Astrocyte (in vitro differentiated cells and primary cell): ENCODE measurements around the gene TNRC18. TPM values are rescaled to one million over a fixed set of nuclear protein-coding genes. Genes with fewer than 3 reads are reported as not detected.

Experiments used
- DNase-seq: peaks from one replicate; pipeline ENCODE4 v3.0.0-alpha.2; 2010; ENCODE audit warnings: low read depth
- FAIRE-seq: peaks from 2 replicates; lab custom pipeline; 2011; peaks lifted over from hg19 to GRCh38; lab: Jason Lieb, UNC
- H2AFZ ChIP-seq: 2 replicates; pipeline ENCODE4 v1.6.0; 2012; ENCODE audit warnings: low read depth, low read length, inconsistent platforms
- H3K27ac ChIP-seq: 2 replicates; pipeline ENCODE4 v1.5.1; 2011; ENCODE audit warnings: low read depth, low read length, inconsistent platforms
- H3K27me3 ChIP-seq: 2 replicates; pipeline ENCODE4 v1.6.0; 2011; ENCODE audit warnings: low read length, inconsistent platforms; ENCODE audit not compliant: insufficient read depth
- H3K36me3 ChIP-seq: 2 replicates; pipeline ENCODE4 v1.5.1; 2011; ENCODE audit warnings: low read length, inconsistent platforms; ENCODE audit not compliant: insufficient read depth
- H3K4me1 ChIP-seq: 2 replicates; pipeline ENCODE4 v1.5.1; 2011; ENCODE audit warnings: low read length, inconsistent platforms; ENCODE audit not compliant: insufficient read depth
- H3K4me2 ChIP-seq: 2 replicates; pipeline ENCODE4 v1.6.0; 2012; ENCODE audit warnings: low read length, inconsistent platforms
- H3K4me3 ChIP-seq: 2 replicates; pipeline ENCODE4 v1.5.1; 2011; ENCODE audit warnings: low read depth, mild to moderate bottlenecking, low read length, inconsistent platforms; ENCODE audit not compliant: insufficient read depth
- H3K79me2 ChIP-seq: 2 replicates; pipeline ENCODE4 v1.6.0; 2012; ENCODE audit warnings: mild to moderate bottlenecking, low read length, inconsistent platforms; ENCODE audit not compliant: insufficient read depth
- H3K9ac ChIP-seq: 2 replicates; pipeline ENCODE4 v1.6.0; 2012; ENCODE audit warnings: mild to moderate bottlenecking, low read length, inconsistent platforms
- H3K9me3 ChIP-seq: 2 replicates; pipeline ENCODE4 v1.5.1; 2012; ENCODE audit warnings: low read depth, mild to moderate bottlenecking, low read length, inconsistent platforms; ENCODE audit not compliant: insufficient read depth
- H4K20me1 ChIP-seq: 2 replicates; pipeline ENCODE4 v1.6.0; 2012; ENCODE audit warnings: low read length, inconsistent platforms; ENCODE audit not compliant: insufficient read depth
- H3K27ac Mint-ChIP-seq: one replicate; pipeline ENCODE4 v1.8.0; 2021; ENCODE audit warnings: mild to moderate bottlenecking, mixed read lengths; ENCODE audit not compliant: unreplicated experiment
- H3K27me3 Mint-ChIP-seq: one replicate; pipeline ENCODE4 v1.8.0; 2021; ENCODE audit warnings: low read depth, mixed read lengths; ENCODE audit not compliant: unreplicated experiment
- H3K36me3 Mint-ChIP-seq: one replicate; pipeline ENCODE4 v1.8.0; 2021; ENCODE audit warnings: low read depth, mixed read lengths; ENCODE audit not compliant: unreplicated experiment
- H3K4me1 Mint-ChIP-seq: one replicate; pipeline ENCODE4 v1.8.0; 2021; ENCODE audit warnings: low read depth, mixed read lengths; ENCODE audit not compliant: unreplicated experiment
- H3K4me3 Mint-ChIP-seq: one replicate; pipeline ENCODE4 v1.8.0; 2021; ENCODE audit warnings: mild to moderate bottlenecking, moderate library complexity, mixed read lengths; ENCODE audit not compliant: unreplicated experiment
- H3K9me3 Mint-ChIP-seq: one replicate; pipeline ENCODE4 v1.8.0; 2021; ENCODE audit warnings: mild to moderate bottlenecking, mixed read lengths; ENCODE audit not compliant: unreplicated experiment
- EZH2 ChIP-seq: IDR thresholded peaks from 2 replicates; pipeline ENCODE4 v1.6.1; 2012; ENCODE audit warnings: mild to moderate bottlenecking, low read length, inconsistent platforms; ENCODE audit not compliant: insufficient read depth
- total RNA-seq: library from RNA; stranded (reverse); gene quantifications from 2 replicates; pipeline ENCODE4 v1.2.1, GENCODE V29; 2021
- TF ChIP-seq, protein P1 (sequence below): IDR thresholded peaks from 2 replicates; pipeline ENCODE4 v1.5.1; 2011; ENCODE audit warnings: low read depth, mild to moderate bottlenecking, inconsistent platforms, low read length, moderate library complexity; ENCODE audit not compliant: insufficient read depth

Gene TNRC18
- total RNA-seq, 1 donor from 2014 or later = 84.3 TPM

DNA sequence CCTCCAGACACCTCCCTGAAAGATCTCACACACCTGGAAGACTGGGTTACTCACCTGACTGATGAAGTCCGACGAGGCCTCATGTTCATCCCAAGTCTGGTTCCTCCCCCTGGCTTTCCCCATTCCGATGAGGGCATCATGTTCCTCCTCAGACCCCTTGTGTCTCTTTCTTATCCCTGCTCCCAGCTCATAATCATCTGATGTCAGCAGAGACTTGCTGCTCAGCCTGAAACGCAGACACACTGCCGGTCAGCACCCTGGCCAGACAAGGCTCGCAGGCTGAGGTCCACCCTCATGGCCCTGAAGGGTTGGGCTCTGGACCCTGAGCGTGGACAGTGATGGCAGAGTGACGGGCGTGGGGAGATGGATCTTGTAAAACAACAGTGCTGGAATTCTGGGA, 64.3 kb downstream of the TNRC18 start:
- Mint-ChIP-seq H3K36me3 (peaks cover 29% of the 10 kb centered on the region), H3K9me3 (no peaks in the 10 kb centered on the region), H3K27ac (no peak overlapping the region), H3K4me1 (peaks cover 7% of the 10 kb centered on the region), H3K27me3 (no peaks in the 10 kb centered on the region), H3K4me3 (no peak overlapping the region)
- Histone ChIP-seq H3K4me3 (no peak overlapping the region), H3K9me3 (no peaks in the 10 kb centered on the region), H3K4me1 (peaks cover 4% of the 10 kb centered on the region), H3K79me2 (peaks cover 41% of the 10 kb centered on the region), H4K20me1 (peaks cover 66% of the 10 kb centered on the region), H3K27me3 (no peaks in the 10 kb centered on the region), H3K9ac (no peak overlapping the region), H3K27ac (no peak overlapping the region), H3K36me3 (peaks cover 12% of the 10 kb centered on the region), H2AFZ (no peak overlapping the region), H3K4me2 (no peak overlapping the region)
- TF ChIP-seq, protein P1, sequence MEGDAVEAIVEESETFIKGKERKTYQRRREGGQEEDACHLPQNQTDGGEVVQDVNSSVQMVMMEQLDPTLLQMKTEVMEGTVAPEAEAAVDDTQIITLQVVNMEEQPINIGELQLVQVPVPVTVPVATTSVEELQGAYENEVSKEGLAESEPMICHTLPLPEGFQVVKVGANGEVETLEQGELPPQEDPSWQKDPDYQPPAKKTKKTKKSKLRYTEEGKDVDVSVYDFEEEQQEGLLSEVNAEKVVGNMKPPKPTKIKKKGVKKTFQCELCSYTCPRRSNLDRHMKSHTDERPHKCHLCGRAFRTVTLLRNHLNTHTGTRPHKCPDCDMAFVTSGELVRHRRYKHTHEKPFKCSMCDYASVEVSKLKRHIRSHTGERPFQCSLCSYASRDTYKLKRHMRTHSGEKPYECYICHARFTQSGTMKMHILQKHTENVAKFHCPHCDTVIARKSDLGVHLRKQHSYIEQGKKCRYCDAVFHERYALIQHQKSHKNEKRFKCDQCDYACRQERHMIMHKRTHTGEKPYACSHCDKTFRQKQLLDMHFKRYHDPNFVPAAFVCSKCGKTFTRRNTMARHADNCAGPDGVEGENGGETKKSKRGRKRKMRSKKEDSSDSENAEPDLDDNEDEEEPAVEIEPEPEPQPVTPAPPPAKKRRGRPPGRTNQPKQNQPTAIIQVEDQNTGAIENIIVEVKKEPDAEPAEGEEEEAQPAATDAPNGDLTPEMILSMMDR = no peak
- no peak for TF ChIP-seq EZH2
- FAIRE-seq (no peak), DNase-seq (no peak)

DNA sequence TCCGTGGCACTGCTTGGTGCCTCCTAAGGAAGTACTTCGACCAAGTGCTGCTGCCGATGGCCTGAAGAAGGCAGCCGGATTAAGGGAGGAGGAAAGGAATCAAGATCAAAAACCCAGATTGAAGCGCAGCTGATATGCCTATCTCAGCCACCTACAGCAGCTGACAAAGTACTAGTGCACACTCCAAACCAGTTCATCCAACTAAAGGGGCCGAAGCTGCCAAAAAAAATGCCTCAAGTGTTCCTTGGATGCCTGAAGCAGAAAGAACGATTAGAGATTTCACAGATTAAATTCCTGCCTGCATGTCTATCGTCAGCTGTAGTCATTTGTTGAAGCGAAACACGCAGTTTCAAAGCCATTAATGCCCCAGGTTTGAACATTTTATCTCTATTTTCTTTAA, 65.7 kb downstream of the TNRC18 start:
- TF ChIP-seq EZH2 = no peak
- no peak for FAIRE-seq
- Mint-ChIP-seq H3K4me1 (peaks cover 9% of the 10 kb centered on the region), H3K27me3 (no peaks in the 10 kb centered on the region), H3K4me3 (no peak overlapping the region), H3K9me3 (no peaks in the 10 kb centered on the region), H3K36me3 (peaks cover 35% of the 10 kb centered on the region), H3K27ac (no peak overlapping the region)
- Histone ChIP-seq H3K27ac (no peak overlapping the region), H3K36me3 (peaks cover 15% of the 10 kb centered on the region), H3K27me3 (no peaks in the 10 kb centered on the region), H3K9ac (no peak overlapping the region), H2AFZ (no peak overlapping the region), H3K4me3 (no peak overlapping the region), H4K20me1 (peaks cover 68% of the 10 kb centered on the region), H3K4me2 (no peak overlapping the region), H3K9me3 (no peaks in the 10 kb centered on the region), H3K79me2 (peaks cover 45% of the 10 kb centered on the region), H3K4me1 (peaks cover 6% of the 10 kb centered on the region)
- DNase-seq = peak; percentile 31

DNA sequence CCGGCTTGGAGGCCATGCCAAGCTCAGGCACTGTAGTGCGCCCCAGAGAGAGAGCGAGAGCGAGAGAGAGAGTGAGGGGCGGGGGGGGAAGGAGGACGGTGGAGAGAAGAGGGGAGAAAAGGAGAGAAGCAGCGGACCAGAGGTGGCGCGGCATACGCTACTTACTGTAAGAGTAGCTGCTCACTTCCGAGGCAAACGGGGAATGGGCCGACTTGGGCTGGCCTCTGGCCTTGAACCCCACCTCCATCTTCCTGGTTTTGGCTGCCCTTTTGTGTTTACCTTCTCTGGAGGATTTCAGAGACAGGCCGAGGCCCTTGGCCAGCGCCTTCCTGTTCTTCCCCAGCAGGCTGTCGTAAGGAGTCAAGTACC, 66.9 kb downstream of the TNRC18 start:
- H3K27ac Mint-ChIP-seq = no peak overlapping the region
- Histone ChIP-seq H4K20me1 (peaks cover 68% of the 10 kb centered on the region), H3K4me1 (peaks cover 6% of the 10 kb centered on the region), H3K9me3 (no peaks in the 10 kb centered on the region), H3K27me3 (no peaks in the 10 kb centered on the region), H3K79me2 (peaks cover 43% of the 10 kb centered on the region), H2AFZ (no peak overlapping the region), H3K27ac (no peak overlapping the region), H3K36me3 (peaks cover 15% of the 10 kb centered on the region), H3K4me3 (no peak overlapping the region), H3K9ac (no peak overlapping the region), H3K4me2 (no peak overlapping the region)
- FAIRE-seq (no peak), DNase-seq (no peak)
- no peak for TF ChIP-seq EZH2
- TF ChIP-seq, protein P1 = no peak
- no peak overlapping the region for H3K4me3 Mint-ChIP-seq
- peaks cover 41% of the 10 kb centered on the region for H3K36me3 Mint-ChIP-seq
- peaks cover 9% of the 10 kb centered on the region for H3K4me1 Mint-ChIP-seq
- H3K27me3 Mint-ChIP-seq = no peaks in the 10 kb centered on the region
- no peaks in the 10 kb centered on the region for H3K9me3 Mint-ChIP-seq
